ENCODE results near the gene MCC.

Gene MCC

GRCh38 chr5:113090336-113091106 lies 397.7 kb downstream of the MCC start:
- TF ChIP-seq CTCF (IDR thresholded peaks at IDR 0.05), result no peak
- TF ChIP-seq ZFX (IDR thresholded peaks at IDR 0.05; ENCODE audit: borderline replicate concordance), result no peak
- H3K27ac ChIP-seq, result no peak overlapping the region

GRCh38 chr5:113089653-113090335 lies 398.5 kb downstream of the MCC start:
- H3K27ac ChIP-seq, result no peak overlapping the region
- no peak for TF ChIP-seq ZFX (IDR thresholded peaks at IDR 0.05; ENCODE audit: borderline replicate concordance)
- no peak for TF ChIP-seq CTCF (IDR thresholded peaks at IDR 0.05)

- TF ChIP-seq CTCF (IDR thresholded peaks at IDR 0.05) (no peak), ZFX (IDR thresholded peaks at IDR 0.05; ENCODE audit: borderline replicate concordance) (no peak)
- H3K27ac ChIP-seq, result no peak overlapping the region
These were observed 400.2 kb downstream of the MCC start for GRCh38 chr5:113087976-113088514.

- TF ChIP-seq CTCF (IDR thresholded peaks at IDR 0.05) (no peak), ZFX (IDR thresholded peaks at IDR 0.05; ENCODE audit: borderline replicate concordance) (no peak)
- no peak overlapping the region for H3K27ac ChIP-seq
These were observed 402.3 kb downstream of the MCC start for GRCh38 chr5:113085880-113086409.

GRCh38 chr5:113085084-113085414 lies 403.2 kb downstream of the MCC start:
- H3K27ac ChIP-seq, result no peak overlapping the region
- no peak for TF ChIP-seq ZFX (IDR thresholded peaks at IDR 0.05; ENCODE audit: borderline replicate concordance)
- no peak for TF ChIP-seq CTCF (IDR thresholded peaks at IDR 0.05)

- no peak overlapping the region for H3K27ac ChIP-seq
- no peak for TF ChIP-seq ZFX (IDR thresholded peaks at IDR 0.05; ENCODE audit: borderline replicate concordance)
These were observed 403.7 kb downstream of the MCC start for GRCh38 chr5:113084402-113085083.

- no peak for TF ChIP-seq CTCF (IDR thresholded peaks at IDR 0.05)
- no peak for TF ChIP-seq ZFX (IDR thresholded peaks at IDR 0.05; ENCODE audit: borderline replicate concordance)
- H3K27ac ChIP-seq, result no peak overlapping the region
These were observed 404.8 kb downstream of the MCC start for GRCh38 chr5:113083481-113083880.
